GM19395 (cell line): ENCODE data around the gene CTAGE6.
"Not testable (repeated sequence)": the region's sequence is repeated elsewhere in the genome, so short reads cannot be mapped to it uniquely, and the experiment has no call there.

Source experiments
- ATAC-seq: cut with Tn5 transposase; IDR thresholded peaks from one replicate; pipeline ENCODE4 v1.9.1; 2021; ENCODE audit warnings: mild to moderate bottlenecking, moderate library complexity; ENCODE audit not compliant: unreplicated experiment

Gene CTAGE6

GRCh38 chr7:143757596-143757995 is at the start of gene CTAGE6:
Gene CTAGE6, minus strand, starts transcription at chr7:143757696. Its CDS starts 38 bp downstream, at chr7:143757658.
- not testable (repeated sequence) for ATAC-seq

- not testable (repeated sequence) for ATAC-seq
These were observed 49.2 kb upstream of the CTAGE6 start for GRCh38 chr7:143806664-143807071.

GRCh38 chr7:143797896-143798290 is 40.4 kb upstream of the CTAGE6 start:
- not testable (repeated sequence) for ATAC-seq

- ATAC-seq, result not testable (repeated sequence)
These were observed 39.8 kb upstream of the CTAGE6 start for GRCh38 chr7:143797119-143797895.

GRCh38 chr7:143795653-143796052 is 38.2 kb upstream of the CTAGE6 start:
- ATAC-seq, result not testable (repeated sequence)

GRCh38 chr7:143792633-143793032 is 35.1 kb upstream of the CTAGE6 start:
- not testable (repeated sequence) for ATAC-seq

- not testable (repeated sequence) for ATAC-seq
These were observed 28.1 kb upstream of the CTAGE6 start for GRCh38 chr7:143785415-143786182.

GRCh38 chr7:143779591-143779990 is 22.1 kb upstream of the CTAGE6 start:
- ATAC-seq, result not testable (repeated sequence)

GRCh38 chr7:143772738-143773468 is 15.4 kb upstream of the CTAGE6 start:
- ATAC-seq, result not testable (repeated sequence)

GRCh38 chr7:143767531-143767930 is 10.0 kb upstream of the CTAGE6 start:
- not testable (repeated sequence) for ATAC-seq

- ATAC-seq, result not testable (repeated sequence)
These were observed 8.2 kb upstream of the CTAGE6 start for GRCh38 chr7:143765678-143766077.

- not testable (repeated sequence) for ATAC-seq
These were observed 5.6 kb upstream of the CTAGE6 start for GRCh38 chr7:143763065-143763464.

GRCh38 chr7:143745340-143745739 is 12.2 kb downstream of the CTAGE6 start:
- not testable (repeated sequence) for ATAC-seq

- peak; percentile 87 for ATAC-seq
These were observed 20.3 kb downstream of the CTAGE6 start for GRCh38 chr7:143737037-143737819.

GRCh38 chr7:143735962-143736361 is 21.5 kb downstream of the CTAGE6 start:
- no peak for ATAC-seq

GRCh38 chr7:143733876-143734275 is 23.6 kb downstream of the CTAGE6 start:
- ATAC-seq, result no peak

GRCh38 chr7:143728333-143728862 is 29.1 kb downstream of the CTAGE6 start:
- no peak for ATAC-seq

GRCh38 chr7:143727561-143727960 is 29.9 kb downstream of the CTAGE6 start:
- ATAC-seq, result peak; percentile 86

GRCh38 chr7:143726143-143726542 is 31.4 kb downstream of the CTAGE6 start:
- not testable (repeated sequence) for ATAC-seq

- ATAC-seq, result not testable (repeated sequence)
These were observed 37.2 kb downstream of the CTAGE6 start for GRCh38 chr7:143720335-143720734.
